HepG2 (cell line): ENCODE results near the gene TM9SF4. TPM values are rescaled to one million over a fixed set of nuclear protein-coding genes. Genes with fewer than 3 reads are reported as not detected.

ENCODE experiments used
- ATAC-seq: fragments of 200-7000 bp; cut with Tn5 transposase; 3 replicates; pipeline ENCODE4 v1.9.1; 2020; ENCODE audit warnings: mild to moderate bottlenecking, moderate library complexity
- BruUV-seq: library from RNA; stranded (reverse); fragments of 400-500 nt; replicated peaks from 2 replicates; lab custom pipeline; 2021; lab: Mats Ljungman, UMichigan
- CTCF ChIA-PET: fragments of 300-600 bp; formaldehyde crosslinking; extraction: SDS; loops from one replicate; lab custom pipeline; 2021; ENCODE audit warnings: low total read pairs, inconsistent platforms, low intra/inter-chr PET ratio; lab: Yijun Ruan, JAX
- POLR2A ChIA-PET: fragments of 350-600 bp; sonication (Branson Sonifier 250); formaldehyde crosslinking; loops from one replicate; lab custom pipeline; 2020; ENCODE audit warnings: antibody characterized with exemption, inconsistent platforms; lab: Yijun Ruan, JAX
- DNase-seq: peaks from one replicate; pipeline ENCODE4 v3.0.0-alpha.2; 2015; ENCODE audit warnings: low spot score
- FAIRE-seq: peaks from 3 replicates; lab custom pipeline; 2011; peaks lifted over from hg19 to GRCh38; lab: Jason Lieb, UNC
- H2AFZ ChIP-seq: one replicate; pipeline ENCODE4 v1.6.1; 2011; ENCODE audit warnings: low read length, inconsistent platforms
- H3K27ac ChIP-seq: fragments of 300-600 bp; 3 replicates; pipeline ENCODE4 v1.8.0; 2011; ENCODE audit warnings: mixed run types, mild to moderate bottlenecking, mixed read lengths, low read length, inconsistent platforms; ENCODE audit not compliant: insufficient read depth; ENCODE audit errors: extremely low read length
- H3K27me3 ChIP-seq, 2 experiments: fragments of 200-600 bp in 1 of 2; 2 replicates in 1 of 2; 3 replicates in 1 of 2; pipeline versions ENCODE4 v1.6.0 to v1.8.0; 2011; ENCODE audit warnings: low read length in 2 of 2, mild to moderate bottlenecking in 2 of 2, moderate library complexity in 2 of 2, inconsistent platforms in 1 of 2; ENCODE audit not compliant: insufficient read depth in 2 of 2, control insufficient read depth in 1 of 2
- H3K36me3 ChIP-seq, 2 experiments: fragments of 200-600 bp in 1 of 2; replicated peaks in 1 of 2; 2 replicates in 1 of 2; 3 replicates in 1 of 2; pipeline versions ENCODE4 v1.5.1 to v1.8.0; 2011; ENCODE audit warnings: low read length in 2 of 2, inconsistent platforms in 1 of 2; ENCODE audit not compliant: insufficient read depth in 2 of 2, control insufficient read depth in 1 of 2
- H3K4me1 ChIP-seq: 2 replicates; pipeline ENCODE4 v1.5.1; 2012; ENCODE audit warnings: low read length, inconsistent platforms; ENCODE audit not compliant: insufficient read depth
- H3K4me2 ChIP-seq: 2 replicates; pipeline ENCODE4 v1.6.0; 2011; ENCODE audit warnings: low read depth, low read length, inconsistent platforms
- H3K4me3 ChIP-seq, 3 experiments: fragments of 200-600 bp in 1 of 3; sonication (generic), shearing (Covaris generic) in 1 of 3; replicated peaks in 1 of 3; 2 replicates each; pipeline ENCODE4 v1.5.1; 2011 to 2016; ENCODE audit warnings: low read length in 3 of 3, inconsistent platforms in 2 of 3, low read depth in 2 of 3, mild to moderate bottlenecking in 2 of 3, control low read depth in 1 of 3, mixed read lengths in 1 of 3; ENCODE audit not compliant: insufficient read depth in 1 of 3
- H3K79me2 ChIP-seq: one replicate; pipeline ENCODE4 v1.6.1; 2011; ENCODE audit warnings: low read length, inconsistent platforms; ENCODE audit not compliant: insufficient read depth
- H3K9ac ChIP-seq: 2 replicates; pipeline ENCODE4 v1.6.0; 2011; ENCODE audit warnings: mild to moderate bottlenecking, low read depth, low read length, inconsistent platforms; ENCODE audit not compliant: insufficient read depth
- H3K9me3 ChIP-seq: 2 replicates; pipeline ENCODE4 v1.5.1; 2012; ENCODE audit warnings: mild to moderate bottlenecking, low read length
- H4K20me1 ChIP-seq: 2 replicates; pipeline ENCODE4 v1.6.0; 2011; ENCODE audit warnings: inconsistent platforms, mild to moderate bottlenecking, low read length, moderate library complexity; ENCODE audit not compliant: insufficient read depth
- CCAR2 ChIP-seq: fragments of 200-400 bp; formaldehyde crosslinking; optimal IDR thresholded peaks from 2 replicates; pipeline ENCODE3; 2018; ENCODE audit warnings: low read depth, mild to moderate bottlenecking, low read length, moderate library complexity
- HOXA7 ChIP-seq: sonication (generic); formaldehyde crosslinking; IDR thresholded peaks from 2 replicates; pipeline ENCODE4 v1.8.1; 2022; ENCODE audit warnings: mild to moderate bottlenecking, missing genetic modification reagents, moderate library complexity
- IRF1 ChIP-seq: sonication (generic); formaldehyde crosslinking; IDR thresholded peaks from 2 replicates; pipeline ENCODE4 v1.4.0; 2020; ENCODE audit warnings: low read depth, mild to moderate bottlenecking, missing genetic modification reagents
- KLF13 ChIP-seq: sonication (generic); formaldehyde crosslinking; IDR thresholded peaks from 2 replicates; pipeline ENCODE4 v1.4.0; 2020; ENCODE audit warnings: mild to moderate bottlenecking, missing genetic modification reagents
- LCORL ChIP-seq, 2 experiments: fragments of 450-650 bp in 1 of 2; sonication (generic) in 1 of 2; formaldehyde crosslinking in 1 of 2; IDR thresholded peaks; 2 replicates each; pipeline versions ENCODE4 v1.5.0 to v1.6.1; 2017 to 2020; ENCODE audit warnings: antibody characterized with exemption in 1 of 2, missing genetic modification reagents in 1 of 2
- NONO ChIP-seq, 2 experiments: fragments of 450-650 bp in 1 of 2; sonication (generic) in 1 of 2; formaldehyde crosslinking in 1 of 2; IDR thresholded peaks in 1 of 2; conservative IDR thresholded peaks in 1 of 2; 2 replicates each; pipeline versions ENCODE4 v1.6.1 to v1.8.0; 2017 to 2022; ENCODE audit warnings: mild to moderate bottlenecking in 1 of 2, missing genetic modification reagents in 1 of 2, moderate library complexity in 1 of 2
- THRA ChIP-seq: sonication (generic); formaldehyde crosslinking; IDR thresholded peaks from 2 replicates; pipeline ENCODE4 v1.4.0; 2020; ENCODE audit warnings: missing genetic modification reagents, borderline replicate concordance
- ZNF18 ChIP-seq: sonication (generic); formaldehyde crosslinking; IDR thresholded peaks from 2 replicates; pipeline ENCODE4 v1.8.0; 2022; ENCODE audit warnings: mild to moderate bottlenecking, missing genetic modification reagents; ENCODE audit not compliant: insufficient replicate concordance
- ZNF207 ChIP-seq: fragments of 450-650 bp; IDR thresholded peaks from 2 replicates; pipeline ENCODE4 v1.6.1; 2016; ENCODE audit warnings: antibody characterized with exemption, borderline replicate concordance
- ZNF276 ChIP-seq: sonication (generic); formaldehyde crosslinking; IDR thresholded peaks from 2 replicates; pipeline ENCODE4 v1.4.0; 2020; ENCODE audit warnings: mild to moderate bottlenecking, low read depth, missing genetic modification reagents
- ZZZ3 ChIP-seq: sonication (generic); formaldehyde crosslinking; IDR thresholded peaks from 2 replicates; pipeline ENCODE4 v1.4.0; 2020; ENCODE audit warnings: missing genetic modification reagents, mild to moderate bottlenecking, borderline replicate concordance
- WGBS: methylation state at CpG from one replicate; pipeline ENCODE4 v1.1.6; 2017; ENCODE audit warnings: low lambda C conversion rate; 5-methylcytosine and 5-hydroxymethylcytosine counted together
- in situ Hi-C: cut with HindIII; loops from 2 replicates; pipeline ENCODE4 v1.10.0; 2017; ENCODE audit warnings: low pct_unique_long_range_greater_than_20kb; ENCODE audit not compliant: extremely low pct_ligation_motif_present
- intact Hi-C: fragments of 100-400 bp; cut with micrococcal nuclease; formaldehyde crosslinking; loops from one replicate; pipeline ENCODE4 v1.10.0; 2022; ENCODE audit not compliant: unreplicated experiment
- polyA plus RNA-seq, 8 experiments: library from polyadenylated mRNA; depleted of rRNA in 3 of 8; stranded (reverse) in 7 of 8; unstranded in 1 of 8; fragments of >200 nt; fragmentation: Illumina TruSeq in 4 of 8; extraction: Trizol in 4 of 8; gene quantifications; 2 replicates each; pipeline versions ENCODE4 v1.2.1 to v1.2.3, GENCODE V29; 2011 to 2016; ENCODE audit warnings: low read depth in 4 of 8, missing spikeins in 1 of 8, mixed read lengths in 1 of 8; ENCODE audit not compliant: insufficient read depth in 1 of 8
- total RNA-seq, 5 experiments: library from RNA; depleted of rRNA; stranded (reverse); fragments of >200 nt; fragmentation: Illumina TruSeq; extraction: Trizol; gene quantifications; 2 replicates each; pipeline ENCODE4 v1.2.3, GENCODE V29; 2016; ENCODE audit warnings: low read depth in 1 of 5
- TF ChIP-seq, protein P1 (sequence below): IDR thresholded peaks from 2 replicates; pipeline ENCODE4 v1.6.1; 2016; ENCODE audit warnings: low read depth, missing genetic modification reagents, missing compliant biosample characterization

The TM9SF4 gene
- total and polyA plus RNA-seq, 2 of the 13 experiments (the other 11 are each of a cell fraction or from before 2014, with no cell fraction given), result 53.5 to 171 TPM

GRCh38 chr20:32142088-32142487 lies 32.6 kb downstream of the TM9SF4 start:
- Histone ChIP-seq H3K9ac (no peak overlapping the region), H2AFZ (no peak overlapping the region), H3K27me3 (no peaks in the 10 kb centered on the region), H4K20me1 (no peaks in the 10 kb centered on the region), H3K4me3 (no peak overlapping the region), H3K4me1 (peaks cover 9% of the 10 kb centered on the region; the same call in 1 of the 2 replicates), H3K27ac (no peak overlapping the region), H3K4me2 (no peak overlapping the region), H3K79me2 (no peaks in the 10 kb centered on the region), H3K9me3 (no peaks in the 10 kb centered on the region), H3K36me3 (peaks cover 77 to 95% of the 10 kb centered on the region in 2 experiments)
- ChIA-PET POLR2A (no interaction called here), CTCF (no interaction called here)
- in situ Hi-C loops, result no loop called here
- intact Hi-C loops, result no loop called here
- BruUV-seq, result no TSS peak
- FAIRE-seq, result no peak
- ATAC-seq, result no peak
- WGBS, result 96% methylated on average over 5 of the region's 5 CpGs
- DNase-seq, result no peak
- no peak for TF ChIP-seq THRA (CRISPR knock-in tag)
- no peak for TF ChIP-seq LCORL (IDR thresholded peaks at IDR 0.05)
- TF ChIP-seq LCORL (CRISPR knock-in tag; IDR thresholded peaks at IDR 0.05), result no peak
- TF ChIP-seq, protein P1, sequence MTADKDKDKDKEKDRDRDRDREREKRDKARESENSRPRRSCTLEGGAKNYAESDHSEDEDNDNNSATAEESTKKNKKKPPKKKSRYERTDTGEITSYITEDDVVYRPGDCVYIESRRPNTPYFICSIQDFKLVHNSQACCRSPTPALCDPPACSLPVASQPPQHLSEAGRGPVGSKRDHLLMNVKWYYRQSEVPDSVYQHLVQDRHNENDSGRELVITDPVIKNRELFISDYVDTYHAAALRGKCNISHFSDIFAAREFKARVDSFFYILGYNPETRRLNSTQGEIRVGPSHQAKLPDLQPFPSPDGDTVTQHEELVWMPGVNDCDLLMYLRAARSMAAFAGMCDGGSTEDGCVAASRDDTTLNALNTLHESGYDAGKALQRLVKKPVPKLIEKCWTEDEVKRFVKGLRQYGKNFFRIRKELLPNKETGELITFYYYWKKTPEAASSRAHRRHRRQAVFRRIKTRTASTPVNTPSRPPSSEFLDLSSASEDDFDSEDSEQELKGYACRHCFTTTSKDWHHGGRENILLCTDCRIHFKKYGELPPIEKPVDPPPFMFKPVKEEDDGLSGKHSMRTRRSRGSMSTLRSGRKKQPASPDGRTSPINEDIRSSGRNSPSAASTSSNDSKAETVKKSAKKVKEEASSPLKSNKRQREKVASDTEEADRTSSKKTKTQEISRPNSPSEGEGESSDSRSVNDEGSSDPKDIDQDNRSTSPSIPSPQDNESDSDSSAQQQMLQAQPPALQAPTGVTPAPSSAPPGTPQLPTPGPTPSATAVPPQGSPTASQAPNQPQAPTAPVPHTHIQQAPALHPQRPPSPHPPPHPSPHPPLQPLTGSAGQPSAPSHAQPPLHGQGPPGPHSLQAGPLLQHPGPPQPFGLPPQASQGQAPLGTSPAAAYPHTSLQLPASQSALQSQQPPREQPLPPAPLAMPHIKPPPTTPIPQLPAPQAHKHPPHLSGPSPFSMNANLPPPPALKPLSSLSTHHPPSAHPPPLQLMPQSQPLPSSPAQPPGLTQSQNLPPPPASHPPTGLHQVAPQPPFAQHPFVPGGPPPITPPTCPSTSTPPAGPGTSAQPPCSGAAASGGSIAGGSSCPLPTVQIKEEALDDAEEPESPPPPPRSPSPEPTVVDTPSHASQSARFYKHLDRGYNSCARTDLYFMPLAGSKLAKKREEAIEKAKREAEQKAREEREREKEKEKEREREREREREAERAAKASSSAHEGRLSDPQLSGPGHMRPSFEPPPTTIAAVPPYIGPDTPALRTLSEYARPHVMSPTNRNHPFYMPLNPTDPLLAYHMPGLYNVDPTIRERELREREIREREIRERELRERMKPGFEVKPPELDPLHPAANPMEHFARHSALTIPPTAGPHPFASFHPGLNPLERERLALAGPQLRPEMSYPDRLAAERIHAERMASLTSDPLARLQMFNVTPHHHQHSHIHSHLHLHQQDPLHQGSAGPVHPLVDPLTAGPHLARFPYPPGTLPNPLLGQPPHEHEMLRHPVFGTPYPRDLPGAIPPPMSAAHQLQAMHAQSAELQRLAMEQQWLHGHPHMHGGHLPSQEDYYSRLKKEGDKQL (CRISPR knock-in tag), result no peak
- no peak for TF ChIP-seq HOXA7
- TF ChIP-seq ZNF207, result no peak
- TF ChIP-seq ZNF18, result no peak
- TF ChIP-seq NONO (IDR thresholded peaks at IDR 0.05), result no peak
- no peak for TF ChIP-seq NONO (CRISPR knock-in tag; conservative IDR thresholded peaks at IDR 0.05)
- TF ChIP-seq IRF1 (CRISPR knock-in tag), result no peak
- TF ChIP-seq CCAR2, result no peak
- TF ChIP-seq KLF13, result no peak
- no peak for TF ChIP-seq ZNF276 (CRISPR knock-in tag)
- no peak for TF ChIP-seq ZZZ3
